ENCODE data around the gene SLCO2A1.

SLCO2A1 gene

GRCh38 chr3:133928903-133929607 lies 100.7 kb downstream of the SLCO2A1 start:
- peaks cover 23% of the 10 kb centered on the region for H3K27me3 ChIP-seq (ENCODE audit: insufficient read depth, low read length)
- peaks cover 4% of the 10 kb centered on the region for H3K4me1 ChIP-seq (ENCODE audit: insufficient read depth, low read length)
- no peak overlapping the region for H2AFZ ChIP-seq (ENCODE audit: low read depth, low read length)
- no peaks in the 10 kb centered on the region for H3K36me3 ChIP-seq (ENCODE audit: insufficient read depth, low read length)
- no peak overlapping the region for H3K4me3 ChIP-seq (ENCODE audit: low read length)
- H3K9me3 ChIP-seq (ENCODE audit: low read length): no peaks in the 10 kb centered on the region

DNA sequence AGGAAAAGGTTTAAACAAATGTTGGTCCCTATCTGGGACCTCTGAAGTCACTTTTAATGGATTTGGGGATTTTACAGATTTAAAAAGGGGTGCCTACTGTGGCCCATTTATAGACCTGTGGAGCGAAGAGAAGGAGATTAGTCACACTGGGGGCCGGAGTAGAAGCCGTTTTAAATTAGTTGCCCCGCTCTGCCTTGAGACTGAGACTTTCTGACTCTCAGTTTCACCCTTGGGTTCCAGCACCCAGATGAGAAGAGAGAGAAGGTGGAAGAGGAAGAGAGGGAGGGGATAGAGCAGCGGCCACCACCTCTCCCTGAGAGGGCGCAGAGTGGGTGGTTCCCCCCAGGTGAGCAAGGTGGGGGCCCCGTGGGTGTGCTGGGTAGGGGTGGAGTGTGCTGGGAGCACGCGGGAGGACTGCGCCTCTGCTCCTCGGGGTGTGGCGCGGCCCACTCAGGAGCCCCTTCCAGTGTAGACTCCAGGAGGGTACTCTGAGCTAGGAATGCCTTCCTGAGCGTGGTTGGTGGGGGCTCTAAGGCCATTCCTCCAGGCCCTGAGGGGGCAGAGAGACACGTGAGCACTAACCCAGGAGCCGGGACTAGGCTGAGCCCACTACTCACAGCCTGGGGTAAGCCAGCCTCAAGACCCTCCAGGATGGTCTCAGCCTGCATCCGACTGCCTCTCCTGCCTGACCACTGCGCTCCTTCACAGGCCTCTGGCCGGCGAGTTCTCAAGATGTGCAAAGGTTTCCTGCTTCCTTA lies 101.4 kb downstream of the SLCO2A1 start:
- Histone ChIP-seq H3K4me1 (ENCODE audit: insufficient read depth, low read length) (peaks cover 4% of the 10 kb centered on the region), H3K36me3 (ENCODE audit: insufficient read depth, low read length) (no peaks in the 10 kb centered on the region), H3K27me3 (ENCODE audit: insufficient read depth, low read length) (peaks cover 23% of the 10 kb centered on the region), H3K4me3 (ENCODE audit: low read length) (no peak overlapping the region), H2AFZ (ENCODE audit: low read depth, low read length) (peak overlapping the region; percentile 89), H3K9me3 (ENCODE audit: low read length) (no peaks in the 10 kb centered on the region)

GRCh38 chr3:133927540-133928066 lies 102.1 kb downstream of the SLCO2A1 start:
- H3K27me3 ChIP-seq (ENCODE audit: insufficient read depth, low read length): peaks cover 23% of the 10 kb centered on the region
- peak overlapping the region; percentile 89 for H2AFZ ChIP-seq (ENCODE audit: low read depth, low read length)
- no peaks in the 10 kb centered on the region for H3K36me3 ChIP-seq (ENCODE audit: insufficient read depth, low read length)
- H3K9me3 ChIP-seq (ENCODE audit: low read length): no peaks in the 10 kb centered on the region
- H3K4me3 ChIP-seq (ENCODE audit: low read length): peak overlapping the region; percentile 40
- peaks cover 4% of the 10 kb centered on the region for H3K4me1 ChIP-seq (ENCODE audit: insufficient read depth, low read length)

GRCh38 chr3:133926736-133927539 lies 102.8 kb downstream of the SLCO2A1 start:
- no peaks in the 10 kb centered on the region for H3K36me3 ChIP-seq (ENCODE audit: insufficient read depth, low read length)
- H2AFZ ChIP-seq (ENCODE audit: low read depth, low read length): peak overlapping the region; percentile 89
- H3K4me3 ChIP-seq (ENCODE audit: low read length): peak overlapping the region; percentile 40
- peaks cover 4% of the 10 kb centered on the region for H3K4me1 ChIP-seq (ENCODE audit: insufficient read depth, low read length)
- no peaks in the 10 kb centered on the region for H3K9me3 ChIP-seq (ENCODE audit: low read length)
- H3K27me3 ChIP-seq (ENCODE audit: insufficient read depth, low read length): peaks cover 23% of the 10 kb centered on the region

- Histone ChIP-seq H2AFZ (ENCODE audit: low read depth, low read length) (no peak overlapping the region), H3K9me3 (ENCODE audit: low read length) (no peaks in the 10 kb centered on the region), H3K27me3 (ENCODE audit: insufficient read depth, low read length) (peaks cover 23% of the 10 kb centered on the region), H3K4me1 (ENCODE audit: insufficient read depth, low read length) (peaks cover 4% of the 10 kb centered on the region), H3K4me3 (ENCODE audit: low read length) (no peak overlapping the region), H3K36me3 (ENCODE audit: insufficient read depth, low read length) (no peaks in the 10 kb centered on the region)
These were observed 103.6 kb downstream of the SLCO2A1 start for GRCh38 chr3:133925960-133926735.

DNA sequence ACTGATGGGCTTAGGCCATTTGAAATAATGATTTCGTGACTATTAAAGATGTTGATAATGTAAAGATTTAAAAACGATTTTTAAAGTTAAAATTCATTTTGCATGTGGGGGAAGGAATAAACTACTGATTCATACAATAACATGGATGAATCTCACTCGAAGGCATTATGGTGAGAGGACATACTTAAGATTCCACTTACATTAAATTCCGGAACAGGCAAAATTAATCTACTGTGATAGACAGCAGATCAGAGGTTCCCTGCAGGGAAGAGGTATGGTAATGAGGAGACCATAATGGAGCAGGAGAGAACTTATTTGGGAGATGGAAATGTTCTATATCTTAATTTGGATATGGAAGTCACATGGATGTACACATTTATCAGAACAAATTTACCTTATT lies 105.7 kb downstream of the SLCO2A1 start:
- peaks cover 4% of the 10 kb centered on the region for H3K4me1 ChIP-seq (ENCODE audit: insufficient read depth, low read length)
- H3K36me3 ChIP-seq (ENCODE audit: insufficient read depth, low read length): no peaks in the 10 kb centered on the region
- H3K27me3 ChIP-seq (ENCODE audit: insufficient read depth, low read length): peaks cover 19% of the 10 kb centered on the region
- no peak overlapping the region for H3K4me3 ChIP-seq (ENCODE audit: low read length)
- H2AFZ ChIP-seq (ENCODE audit: low read depth, low read length): no peak overlapping the region
- no peaks in the 10 kb centered on the region for H3K9me3 ChIP-seq (ENCODE audit: low read length)

GRCh38 chr3:133921592-133921991 lies 108.1 kb downstream of the SLCO2A1 start:
- H3K27me3 ChIP-seq (ENCODE audit: insufficient read depth, low read length): peaks cover 7% of the 10 kb centered on the region
- no peak overlapping the region for H3K4me3 ChIP-seq (ENCODE audit: low read length)
- H3K4me1 ChIP-seq (ENCODE audit: insufficient read depth, low read length): no peaks in the 10 kb centered on the region
- no peak overlapping the region for H2AFZ ChIP-seq (ENCODE audit: low read depth, low read length)
- H3K36me3 ChIP-seq (ENCODE audit: insufficient read depth, low read length): no peaks in the 10 kb centered on the region
- no peaks in the 10 kb centered on the region for H3K9me3 ChIP-seq (ENCODE audit: low read length)

GRCh38 chr3:133917144-133917543 lies 112.6 kb downstream of the SLCO2A1 start:
- Histone ChIP-seq H3K4me3 (ENCODE audit: low read length) (no peak overlapping the region), H3K27me3 (ENCODE audit: insufficient read depth, low read length) (peaks cover 11% of the 10 kb centered on the region), H3K9me3 (ENCODE audit: low read length) (no peaks in the 10 kb centered on the region), H3K36me3 (ENCODE audit: insufficient read depth, low read length) (no peaks in the 10 kb centered on the region), H3K4me1 (ENCODE audit: insufficient read depth, low read length) (no peaks in the 10 kb centered on the region), H2AFZ (ENCODE audit: low read depth, low read length) (no peak overlapping the region)

DNA sequence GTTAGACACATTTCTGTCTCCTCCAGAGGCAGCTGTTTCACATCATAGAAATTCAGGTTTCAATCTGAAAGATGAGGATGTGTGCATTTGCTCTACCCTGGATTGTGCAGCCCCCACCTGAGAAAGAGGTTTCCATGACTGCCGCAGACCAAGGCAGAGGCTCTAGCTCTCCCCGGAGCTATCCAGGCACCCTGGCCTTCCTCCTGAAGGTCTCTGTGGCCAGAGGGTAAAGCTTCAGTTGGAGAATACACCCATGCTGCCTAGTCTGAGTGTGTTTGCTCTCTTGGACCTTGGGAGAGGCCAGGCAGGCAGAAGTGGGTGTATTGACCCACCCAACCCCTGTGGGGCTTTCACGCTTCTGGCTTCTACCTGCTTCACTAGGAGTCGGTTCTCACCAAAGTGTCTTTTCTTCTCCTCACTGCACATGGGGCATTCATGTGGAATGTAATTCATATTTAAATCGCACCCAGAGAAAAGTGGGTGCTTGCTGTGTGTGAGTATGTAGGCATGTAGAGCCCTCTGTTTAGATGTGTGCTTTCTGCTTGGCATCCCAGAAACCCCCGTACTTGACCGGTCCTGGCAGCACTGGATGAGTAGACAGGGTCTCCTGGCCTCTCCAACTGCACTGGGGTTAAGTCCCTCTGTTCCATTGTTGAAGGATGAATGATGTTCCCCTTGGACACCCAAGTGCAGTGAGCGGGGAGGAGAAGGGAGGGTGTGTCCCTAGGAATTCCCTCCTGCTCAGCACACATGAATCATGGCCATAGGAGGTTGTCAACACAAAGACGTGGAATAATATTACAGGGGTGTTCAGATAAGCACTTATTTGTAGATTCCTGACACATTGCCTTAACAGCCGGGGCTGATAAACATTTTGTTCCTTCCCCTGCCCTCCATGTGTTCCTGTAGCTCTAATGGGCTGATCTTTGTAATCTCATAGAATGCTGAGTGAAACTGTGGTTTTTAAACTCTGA lies 113.8 kb downstream of the SLCO2A1 start:
- Histone ChIP-seq H3K36me3 (ENCODE audit: insufficient read depth, low read length) (no peaks in the 10 kb centered on the region), H2AFZ (ENCODE audit: low read depth, low read length) (no peak overlapping the region), H3K27me3 (ENCODE audit: insufficient read depth, low read length) (peaks cover 11% of the 10 kb centered on the region), H3K9me3 (ENCODE audit: low read length) (no peaks in the 10 kb centered on the region), H3K4me3 (ENCODE audit: low read length) (no peak overlapping the region), H3K4me1 (ENCODE audit: insufficient read depth, low read length) (no peaks in the 10 kb centered on the region)

- H3K27me3 ChIP-seq (ENCODE audit: insufficient read depth, low read length): peaks cover 11% of the 10 kb centered on the region
- no peaks in the 10 kb centered on the region for H3K4me1 ChIP-seq (ENCODE audit: insufficient read depth, low read length)
- no peak overlapping the region for H2AFZ ChIP-seq (ENCODE audit: low read depth, low read length)
- H3K9me3 ChIP-seq (ENCODE audit: low read length): no peaks in the 10 kb centered on the region
- H3K36me3 ChIP-seq (ENCODE audit: insufficient read depth, low read length): no peaks in the 10 kb centered on the region
- H3K4me3 ChIP-seq (ENCODE audit: low read length): no peak overlapping the region
These were observed 114.7 kb downstream of the SLCO2A1 start for GRCh38 chr3:133914839-133915600.

DNA sequence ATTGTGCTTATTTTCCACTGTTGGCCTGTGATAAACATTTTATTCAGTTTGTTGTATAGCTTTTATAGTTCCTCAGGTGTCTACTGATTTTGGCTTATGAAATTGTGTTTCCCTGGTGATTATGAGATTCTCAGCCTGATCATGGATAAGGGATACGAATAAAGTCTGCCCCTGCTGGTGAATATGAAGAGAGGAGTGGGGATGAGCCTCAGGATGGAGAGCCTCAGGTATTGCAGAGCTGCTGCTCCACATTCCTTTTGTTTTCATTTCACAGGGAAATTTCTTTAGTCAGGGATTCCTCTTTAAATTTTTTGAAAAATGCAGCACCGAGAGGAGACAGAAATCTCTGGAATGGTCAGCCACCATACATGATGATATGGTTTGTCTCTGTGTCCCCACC lies 119.3 kb downstream of the SLCO2A1 start:
- Histone ChIP-seq H2AFZ (ENCODE audit: low read depth, low read length) (no peak overlapping the region), H3K9me3 (ENCODE audit: low read length) (no peaks in the 10 kb centered on the region), H3K4me3 (ENCODE audit: low read length) (no peak overlapping the region), H3K4me1 (ENCODE audit: insufficient read depth, low read length) (no peaks in the 10 kb centered on the region), H3K27me3 (ENCODE audit: insufficient read depth, low read length) (peaks cover 6% of the 10 kb centered on the region), H3K36me3 (ENCODE audit: insufficient read depth, low read length) (no peaks in the 10 kb centered on the region)
